Coronary artery (tissue), 2 donors: Measurements from ENCODE around the gene TRAF3.

Experiments used
- DNase-seq: peaks from one replicate; pipeline ENCODE4 v3.0.0-alpha.2; 2017; ENCODE audit warnings: low spot score
- H3K27ac ChIP-seq, 2 donors: fragments of 200-600 bp; sonication (generic); one replicate each; pipeline ENCODE4 v1.5.1; 2016 to 2019
- H3K4me3 ChIP-seq: fragments of 200-600 bp; sonication (generic); 2 replicates; pipeline ENCODE4 v1.5.1; 2016; ENCODE audit warnings: mild to moderate bottlenecking, moderate library complexity
- TF ChIP-seq, protein P1 (sequence below): fragments of 200-600 bp; sonication (generic); IDR thresholded peaks from one replicate; pipeline ENCODE4 v1.5.1; 2019; ENCODE audit warnings: antibody characterized with exemption

Gene TRAF3

DNA sequence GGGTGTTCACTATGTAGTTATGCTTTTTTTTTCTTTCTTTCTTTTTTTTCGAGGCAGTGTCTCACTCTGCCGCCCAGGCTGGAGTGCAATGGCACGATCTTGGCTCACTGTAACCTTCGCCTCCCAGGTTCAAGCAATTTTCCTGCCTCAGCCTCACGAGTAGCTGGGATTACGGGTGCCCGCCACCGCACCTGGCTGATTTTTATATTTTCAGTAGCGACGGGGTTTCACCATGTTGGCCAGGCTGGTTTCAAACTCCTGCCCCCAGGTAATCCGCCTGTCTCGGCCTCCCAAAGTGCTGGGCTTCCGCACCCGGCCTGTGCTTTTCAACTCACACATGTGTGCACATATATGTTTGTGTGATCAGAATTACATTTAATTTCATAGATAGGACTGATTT, 106.3 kb downstream of the TRAF3 start:
- TF ChIP-seq, protein P1, sequence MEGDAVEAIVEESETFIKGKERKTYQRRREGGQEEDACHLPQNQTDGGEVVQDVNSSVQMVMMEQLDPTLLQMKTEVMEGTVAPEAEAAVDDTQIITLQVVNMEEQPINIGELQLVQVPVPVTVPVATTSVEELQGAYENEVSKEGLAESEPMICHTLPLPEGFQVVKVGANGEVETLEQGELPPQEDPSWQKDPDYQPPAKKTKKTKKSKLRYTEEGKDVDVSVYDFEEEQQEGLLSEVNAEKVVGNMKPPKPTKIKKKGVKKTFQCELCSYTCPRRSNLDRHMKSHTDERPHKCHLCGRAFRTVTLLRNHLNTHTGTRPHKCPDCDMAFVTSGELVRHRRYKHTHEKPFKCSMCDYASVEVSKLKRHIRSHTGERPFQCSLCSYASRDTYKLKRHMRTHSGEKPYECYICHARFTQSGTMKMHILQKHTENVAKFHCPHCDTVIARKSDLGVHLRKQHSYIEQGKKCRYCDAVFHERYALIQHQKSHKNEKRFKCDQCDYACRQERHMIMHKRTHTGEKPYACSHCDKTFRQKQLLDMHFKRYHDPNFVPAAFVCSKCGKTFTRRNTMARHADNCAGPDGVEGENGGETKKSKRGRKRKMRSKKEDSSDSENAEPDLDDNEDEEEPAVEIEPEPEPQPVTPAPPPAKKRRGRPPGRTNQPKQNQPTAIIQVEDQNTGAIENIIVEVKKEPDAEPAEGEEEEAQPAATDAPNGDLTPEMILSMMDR: no peak
- H3K27ac ChIP-seq: no peak overlapping the region
- DNase-seq: no peak

DNA sequence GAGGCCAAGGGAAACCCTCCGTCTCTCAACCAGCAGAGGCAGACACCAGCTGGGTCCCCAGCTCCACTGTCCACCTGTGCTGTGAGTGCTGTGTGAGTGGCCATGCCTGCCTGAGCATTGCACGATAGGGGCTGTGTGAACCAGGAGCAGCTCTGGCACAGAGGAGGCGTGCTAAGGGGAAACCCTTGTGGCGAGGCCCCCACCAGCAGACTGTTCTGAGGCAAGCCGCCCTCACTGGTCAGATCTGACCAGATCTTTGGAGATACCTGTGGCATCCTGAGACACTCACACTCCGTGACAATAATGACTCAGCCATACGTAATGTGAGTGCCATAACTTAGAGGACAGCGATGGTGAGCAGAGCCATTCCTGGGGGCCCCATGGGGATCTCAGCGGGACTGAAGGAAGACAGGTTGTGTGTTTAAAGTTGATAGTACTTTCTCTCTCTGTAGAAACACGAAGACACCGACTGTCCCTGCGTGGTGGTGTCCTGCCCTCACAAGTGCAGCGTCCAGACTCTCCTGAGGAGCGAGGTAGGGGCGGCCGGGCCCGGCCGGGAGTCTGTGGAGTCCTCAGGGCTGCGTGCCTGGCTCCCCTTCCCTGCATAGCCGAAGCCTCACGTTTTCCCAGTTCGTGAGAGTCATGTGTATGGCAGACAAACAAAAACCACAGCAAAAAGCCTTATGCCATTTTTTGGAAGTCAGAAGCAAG, 108.6 kb downstream of the TRAF3 start:
- Histone ChIP-seq H3K4me3 (no peak overlapping the region), H3K27ac (no peak overlapping the region)
- TF ChIP-seq, protein P1: no peak
- no peak for DNase-seq

More for the DNA sequence above, 106.3 kb downstream of the TRAF3 start:
- H3K4me3 ChIP-seq: no peak overlapping the region

DNA sequence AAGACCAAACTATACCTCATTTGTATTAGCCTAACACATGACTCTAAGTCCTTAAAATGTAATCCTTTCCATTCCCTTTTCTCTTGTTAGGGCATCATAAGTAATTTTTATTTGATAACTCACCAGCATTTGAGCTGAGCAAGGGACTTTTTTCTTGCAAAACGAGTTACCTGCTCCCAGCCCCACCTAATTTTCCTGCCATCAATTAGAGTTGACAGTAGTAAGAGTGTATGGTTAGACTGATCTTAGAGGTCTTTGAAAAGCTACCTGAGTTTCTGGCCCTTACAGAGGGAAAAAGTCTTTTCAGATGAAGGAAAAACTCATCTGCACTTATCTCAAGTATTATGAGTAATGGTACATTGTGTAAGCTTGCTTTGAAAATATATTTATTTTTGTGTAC, 111.5 kb downstream of the TRAF3 start:
- no peak overlapping the region for H3K4me3 ChIP-seq
- no peak for DNase-seq
- H3K27ac ChIP-seq: no peak overlapping the region
- TF ChIP-seq, protein P1: no peak

DNA sequence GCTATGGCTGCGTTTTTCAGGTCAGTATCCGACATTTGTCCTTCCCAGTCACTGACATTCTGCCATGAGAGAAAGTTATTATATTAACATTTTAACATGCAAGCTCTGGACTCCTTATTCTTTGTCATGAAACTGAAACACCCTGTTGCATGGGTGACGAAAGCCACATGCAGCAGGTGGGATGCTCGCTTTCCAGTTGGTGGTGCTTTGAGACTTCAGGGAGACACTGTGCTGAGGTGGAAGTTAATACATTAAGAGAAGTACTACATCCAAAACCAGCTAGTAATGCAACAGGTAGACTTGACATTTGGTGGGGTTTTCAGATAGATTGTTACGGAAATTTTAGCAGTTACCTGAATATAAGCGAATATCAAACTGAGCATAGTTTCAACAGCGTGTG, 112.4 kb downstream of the TRAF3 start:
- DNase-seq: no peak
- TF ChIP-seq, protein P1: no peak
- Histone ChIP-seq H3K27ac (no peak overlapping the region), H3K4me3 (no peak overlapping the region)

DNA sequence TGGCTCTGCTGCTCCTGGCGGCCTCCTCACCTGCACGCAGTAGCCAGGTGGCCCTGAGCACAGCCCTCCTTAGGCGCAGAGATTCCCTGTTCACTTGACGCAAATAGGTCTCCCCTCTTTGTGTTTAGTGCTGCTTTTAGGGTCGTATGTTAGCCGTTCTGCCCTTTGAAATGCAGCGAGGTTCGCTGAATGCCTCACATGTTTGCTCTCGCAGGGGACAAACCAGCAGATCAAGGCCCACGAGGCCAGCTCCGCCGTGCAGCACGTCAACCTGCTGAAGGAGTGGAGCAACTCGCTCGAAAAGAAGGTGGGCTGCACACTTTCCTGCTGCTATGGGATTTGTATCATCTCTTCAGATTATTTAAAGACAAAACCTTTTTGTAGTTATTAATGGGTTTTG, 113.9 kb downstream of the TRAF3 start:
- Histone ChIP-seq H3K27ac (no peak overlapping the region), H3K4me3 (no peak overlapping the region)
- no peak for DNase-seq
- TF ChIP-seq, protein P1: no peak

DNA sequence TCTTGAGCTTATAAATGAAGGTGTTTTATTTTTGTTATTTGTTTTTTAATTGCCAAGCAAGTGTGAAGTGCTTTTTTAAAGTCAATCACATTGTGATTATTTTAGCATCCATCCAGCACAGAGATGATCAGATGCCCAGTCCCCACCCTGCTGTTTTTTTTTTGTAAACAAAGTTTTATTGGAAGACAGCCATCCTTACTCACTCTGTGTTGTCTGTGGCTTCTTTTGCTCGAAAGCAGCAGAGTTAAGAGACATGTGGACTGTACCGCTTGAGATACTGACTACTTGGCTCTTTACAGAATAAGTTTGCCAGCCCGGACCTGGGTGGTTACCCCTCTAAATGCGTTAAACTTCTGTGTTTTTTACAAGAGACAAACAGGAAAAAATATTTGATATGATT, 114.3 kb downstream of the TRAF3 start:
- no peak overlapping the region for H3K27ac ChIP-seq
- no peak for DNase-seq
- TF ChIP-seq, protein P1: no peak
- H3K4me3 ChIP-seq: no peak overlapping the region

DNA sequence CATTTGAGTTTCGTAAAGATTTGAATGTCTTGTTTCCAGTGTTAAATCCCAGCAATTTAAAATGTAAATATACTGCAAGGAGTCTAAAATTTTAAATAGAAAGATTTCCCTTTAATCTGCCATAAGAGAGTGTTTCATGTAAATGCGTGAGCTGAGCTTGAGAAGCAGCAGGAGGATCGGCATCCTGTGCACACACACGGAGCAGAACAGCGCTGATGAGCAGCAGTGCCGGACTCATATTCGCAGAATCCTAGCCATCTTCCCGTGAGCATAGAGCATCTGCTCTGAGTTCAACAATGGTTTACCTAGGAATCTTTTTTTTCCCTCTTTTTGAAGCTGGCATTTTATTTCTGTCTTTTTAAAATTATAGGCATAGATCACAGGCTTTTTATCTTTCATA, 115.4 kb downstream of the TRAF3 start:
- Histone ChIP-seq H3K4me3 (no peak overlapping the region), H3K27ac (no peak overlapping the region)
- TF ChIP-seq, protein P1: no peak
- no peak for DNase-seq
